B cell (primary cell): ENCODE data around the gene SLC26A3. TPM values are rescaled to one million over a fixed set of nuclear protein-coding genes. Genes with fewer than 3 reads are reported as not detected.

Source experiments
- ATAC-seq: fragments of 200-7000 bp; cut with Tn5 transposase; one replicate; pipeline ENCODE4 v1.10.0; 2021; ENCODE audit warnings: low read depth, mild to moderate bottlenecking, moderate number of reproducible peaks, moderate library complexity
- CTCF ChIA-PET: fragments of 350-600 bp; sonication (Branson Sonifier 250); formaldehyde crosslinking; loops from one replicate; lab custom pipeline; 2021; ENCODE audit warnings: antibody characterized with exemption, inconsistent platforms; lab: Charles Lee
- POLR2A ChIA-PET: fragments of 350-600 bp; sonication (Branson Sonifier 250); formaldehyde crosslinking; loops from one replicate; lab custom pipeline; 2021; ENCODE audit warnings: antibody characterized with exemption; lab: Charles Lee
- DNase-seq: peaks from one replicate; pipeline ENCODE4 v3.0.0; 2013
- H2AFZ ChIP-seq: 2 replicates; pipeline ENCODE4 v1.6.1; 2012; ENCODE audit warnings: mild to moderate bottlenecking, low read depth, low read length; ENCODE audit not compliant: insufficient read depth, poor library complexity, severe bottlenecking
- H3K27ac ChIP-seq, 2 donors: 1 replicate in 1 of 2; 2 replicates in 1 of 2; pipeline ENCODE4 v1.5.1; 2012 to 2013; ENCODE audit warnings: low read length in 2 of 2, mild to moderate bottlenecking in 2 of 2, moderate library complexity in 1 of 2
- H3K27me3 ChIP-seq, 4 experiments: fragments of 200-600 bp in 1 of 4; sonication (generic) in 1 of 4; replicated peaks in 1 of 4; 1 replicate in 2 of 4; 2 replicates in 2 of 4; pipeline versions ENCODE4 v1.6.1 to v1.7.0; 2013 to 2016; ENCODE audit warnings: low read length in 3 of 4, mild to moderate bottlenecking in 2 of 4, mixed read lengths in 1 of 4, moderate library complexity in 1 of 4; ENCODE audit not compliant: insufficient read depth in 4 of 4, control insufficient read depth in 3 of 4; ENCODE audit errors: control extremely low read depth in 1 of 4
- H3K36me3 ChIP-seq, 2 experiments: replicated peaks in 1 of 2; 1 replicate in 1 of 2; 2 replicates in 1 of 2; pipeline versions ENCODE4 v1.6.1 to v1.7.1; 2013; ENCODE audit warnings: low read length in 1 of 2; ENCODE audit not compliant: insufficient read depth in 2 of 2, control insufficient read depth in 1 of 2; ENCODE audit errors: control extremely low read depth in 1 of 2, extremely low read depth in 1 of 2
- H3K4me1 ChIP-seq, 2 donors: fragments of 200-600 bp in 1 of 2; sonication (generic) in 1 of 2; 1 replicate in 1 of 2; 2 replicates in 1 of 2; pipeline versions ENCODE4 v1.5.1 to v1.6.1; 2013 to 2017; ENCODE audit warnings: low read length in 2 of 2; ENCODE audit not compliant: control insufficient read depth in 2 of 2, insufficient read depth in 2 of 2
- H3K4me2 ChIP-seq: replicated peaks from 2 replicates; pipeline ENCODE3; 2012; ENCODE audit warnings: mild to moderate bottlenecking, low read depth, low read length; ENCODE audit not compliant: poor library complexity, severe bottlenecking
- H3K4me3 ChIP-seq, 5 experiments: fragments of 200-600 bp in 1 of 5; sonication (generic) in 1 of 5; 1 replicate in 3 of 5; 2 replicates in 2 of 5; pipeline versions ENCODE4 v1.5.1 to v1.7.0; 2011 to 2016; ENCODE audit warnings: low read length in 4 of 5, mild to moderate bottlenecking in 4 of 5, low read depth in 2 of 5, control low read depth in 1 of 5, moderate library complexity in 1 of 5; ENCODE audit not compliant: insufficient read depth in 1 of 5; ENCODE audit errors: control extremely low read depth in 1 of 5, extremely low read depth in 1 of 5
- H3K79me2 ChIP-seq: fragments of 200-600 bp; sonication (generic); one replicate; pipeline ENCODE4 v1.6.0; 2016; ENCODE audit warnings: low read length; ENCODE audit not compliant: control insufficient read depth, insufficient read depth
- H3K9ac ChIP-seq: fragments of 200-600 bp; sonication (generic); 2 replicates; pipeline ENCODE4 v1.6.1; 2017; ENCODE audit warnings: mild to moderate bottlenecking, low read length, moderate library complexity
- H3K9me3 ChIP-seq, 3 donors: one replicate each; pipeline versions ENCODE4 v1.6.1 to v1.7.1; 2013; ENCODE audit warnings: low read length in 2 of 3; ENCODE audit not compliant: control insufficient read depth in 2 of 3, insufficient read depth in 1 of 3; ENCODE audit errors: control extremely low read depth in 1 of 3
- H4K20me1 ChIP-seq: 2 replicates; pipeline ENCODE4 v1.6.0; 2012; ENCODE audit warnings: mild to moderate bottlenecking, low read length; ENCODE audit not compliant: insufficient read depth, control insufficient read depth, poor library complexity, severe bottlenecking
- H3K27ac Mint-ChIP-seq: one replicate; pipeline ENCODE4 v1.8.0; 2021; ENCODE audit warnings: mixed read lengths
- H3K27me3 Mint-ChIP-seq: one replicate; pipeline ENCODE4 v1.8.0; 2021; ENCODE audit warnings: mixed read lengths
- H3K4me1 Mint-ChIP-seq: one replicate; pipeline ENCODE4 v1.8.0; 2021; ENCODE audit warnings: mixed read lengths
- H3K4me3 Mint-ChIP-seq: one replicate; pipeline ENCODE4 v1.8.0; 2021; ENCODE audit warnings: mixed read lengths
- H3K9me3 Mint-ChIP-seq: one replicate; pipeline ENCODE4 v1.8.0; 2022; ENCODE audit warnings: mixed read lengths; ENCODE audit not compliant: insufficient read depth
- EZH2 ChIP-seq: IDR thresholded peaks from 2 replicates; pipeline ENCODE4 v1.6.1; 2012; ENCODE audit warnings: borderline replicate concordance, low read depth, mild to moderate bottlenecking, moderate library complexity, low read length; ENCODE audit not compliant: insufficient read depth, poor library complexity, severe bottlenecking
- WGBS: methylation state at CpG from one replicate; pipeline ENCODE4 v1.1.5; 2013; ENCODE audit warnings: missing lambda C conversion rate; ENCODE audit not compliant: insufficient coverage; 5-methylcytosine and 5-hydroxymethylcytosine counted together
- intact Hi-C: fragments of 100-400 bp; cut with micrococcal nuclease; formaldehyde crosslinking; loops from one replicate; pipeline ENCODE4 v1.10.0; 2022
- polyA plus RNA-seq: library from polyadenylated mRNA; depleted of rRNA; stranded (reverse); fragments of >200 nt; gene quantifications from 2 replicates; pipeline ENCODE4 v1.2.3, GENCODE V29; 2012
- total RNA-seq, 2 donors: library from RNA; stranded (reverse); fragments of 120-200 nt in 1 of 2; gene quantifications; 1 replicate in 1 of 2; 2 replicates in 1 of 2; pipeline versions ENCODE4 v1.2.3 to v1.2.4, GENCODE V29; 2013 to 2022
- TF ChIP-seq, protein P1 (sequence below): fragments of 200-600 bp; IDR thresholded peaks from one replicate; pipeline ENCODE4 v1.8.0; 2022; ENCODE audit warnings: antibody characterized with exemption, mild to moderate bottlenecking

SLC26A3 gene
- total and polyA plus RNA-seq, 2 donors (not counting 1 experiment from before 2014, with no cell fraction given) = not detected

DNA sequence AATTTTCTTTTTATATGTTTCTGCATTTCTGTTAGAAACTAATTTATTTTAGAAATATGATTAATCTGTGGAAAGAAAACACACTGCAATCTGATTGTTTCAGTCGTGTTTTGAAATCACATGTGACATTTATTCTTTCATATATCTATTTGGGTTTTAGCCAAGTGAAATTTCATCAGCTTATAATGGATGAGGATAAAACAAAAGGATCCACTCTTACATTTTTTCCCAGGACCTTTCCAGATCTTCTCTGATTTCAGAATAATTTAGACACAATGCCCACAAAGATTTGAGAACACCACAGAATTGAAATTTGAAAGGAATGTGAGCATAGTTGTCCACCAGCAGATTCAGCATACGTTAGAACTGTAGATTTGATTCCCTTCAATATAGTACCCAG lies 30.0 kb downstream of the SLC26A3 start:
- Histone ChIP-seq H3K27me3 (no peaks in the 10 kb centered on the region), H3K9me3 (no peaks in the 10 kb centered on the region), H3K4me1 (no peaks in the 10 kb centered on the region), H3K27ac (no peak overlapping the region), H3K4me2 (no peak overlapping the region), H3K79me2 (no peaks in the 10 kb centered on the region), H2AFZ (no peak overlapping the region), H3K36me3 (no peaks in the 10 kb centered on the region), H3K4me3 (no peak overlapping the region), H3K9ac (no peak overlapping the region), H4K20me1 (no peaks in the 10 kb centered on the region)
- WGBS = no CpG with 5 or more reads among the region's 2 CpGs
- DNase-seq (no peak), ATAC-seq (no peak)
- TF ChIP-seq, protein P1, sequence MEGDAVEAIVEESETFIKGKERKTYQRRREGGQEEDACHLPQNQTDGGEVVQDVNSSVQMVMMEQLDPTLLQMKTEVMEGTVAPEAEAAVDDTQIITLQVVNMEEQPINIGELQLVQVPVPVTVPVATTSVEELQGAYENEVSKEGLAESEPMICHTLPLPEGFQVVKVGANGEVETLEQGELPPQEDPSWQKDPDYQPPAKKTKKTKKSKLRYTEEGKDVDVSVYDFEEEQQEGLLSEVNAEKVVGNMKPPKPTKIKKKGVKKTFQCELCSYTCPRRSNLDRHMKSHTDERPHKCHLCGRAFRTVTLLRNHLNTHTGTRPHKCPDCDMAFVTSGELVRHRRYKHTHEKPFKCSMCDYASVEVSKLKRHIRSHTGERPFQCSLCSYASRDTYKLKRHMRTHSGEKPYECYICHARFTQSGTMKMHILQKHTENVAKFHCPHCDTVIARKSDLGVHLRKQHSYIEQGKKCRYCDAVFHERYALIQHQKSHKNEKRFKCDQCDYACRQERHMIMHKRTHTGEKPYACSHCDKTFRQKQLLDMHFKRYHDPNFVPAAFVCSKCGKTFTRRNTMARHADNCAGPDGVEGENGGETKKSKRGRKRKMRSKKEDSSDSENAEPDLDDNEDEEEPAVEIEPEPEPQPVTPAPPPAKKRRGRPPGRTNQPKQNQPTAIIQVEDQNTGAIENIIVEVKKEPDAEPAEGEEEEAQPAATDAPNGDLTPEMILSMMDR = no peak
- TF ChIP-seq EZH2 = no peak
- Mint-ChIP-seq H3K27me3 (no peaks in the 10 kb centered on the region), H3K9me3 (no peaks in the 10 kb centered on the region), H3K27ac (no peak overlapping the region), H3K4me3 (no peak overlapping the region), H3K4me1 (no peaks in the 10 kb centered on the region)
- CTCF ChIA-PET = no interaction called here
- POLR2A ChIA-PET = no interaction called here
- intact Hi-C loops = no loop called here

DNA sequence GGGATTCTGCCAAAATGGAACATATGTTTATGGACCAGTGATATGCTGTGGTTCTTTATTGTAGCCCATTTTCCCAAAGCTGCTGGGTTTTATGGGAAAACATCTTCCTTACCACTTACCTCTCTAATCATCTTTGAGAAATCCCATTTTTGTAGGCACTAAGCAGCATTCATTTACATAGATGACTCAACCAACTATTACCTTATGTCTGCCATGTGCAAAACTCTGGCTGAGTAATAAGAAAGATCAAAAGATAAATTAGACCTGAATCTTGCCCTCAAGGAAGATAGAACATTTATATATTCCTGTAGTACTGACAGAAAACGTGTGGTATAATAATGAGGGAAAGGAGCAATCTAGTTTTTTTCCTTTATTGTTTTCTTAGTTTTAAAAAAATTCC lies 34.8 kb downstream of the SLC26A3 start:
- no peak overlapping the region for H3K27ac Mint-ChIP-seq
- TF ChIP-seq EZH2 = no peak
- TF ChIP-seq, protein P1 = no peak

More for the DNA sequence above, 34.8 kb downstream of the SLC26A3 start:
- H3K9ac ChIP-seq = no peak overlapping the region
- H3K4me3 ChIP-seq = no peak overlapping the region
- H3K9me3 ChIP-seq = no peaks in the 10 kb centered on the region
- ATAC-seq (no peak), DNase-seq (no peak)
- no peaks in the 10 kb centered on the region for H3K36me3 ChIP-seq
- ChIA-PET POLR2A (no interaction called here), CTCF (interaction anchor here (0.5 kb wide), 1 partner anchor 363 kb away, joined by 3 read pairs; no protein-coding TSS in a partner anchor)
- intact Hi-C loops = no loop called here
- no peak overlapping the region for H3K4me3 Mint-ChIP-seq
- H3K79me2 ChIP-seq = no peaks in the 10 kb centered on the region
- H3K27ac ChIP-seq = no peak overlapping the region
- no peaks in the 10 kb centered on the region for H3K27me3 Mint-ChIP-seq
- H4K20me1 ChIP-seq = no peaks in the 10 kb centered on the region
- WGBS = no CpG with 5 or more reads among the region's 1 CpG
- no peak overlapping the region for H3K4me2 ChIP-seq
- H3K4me1 Mint-ChIP-seq = no peaks in the 10 kb centered on the region
- no peak overlapping the region for H2AFZ ChIP-seq
- no peaks in the 10 kb centered on the region for H3K27me3 ChIP-seq
- H3K4me1 ChIP-seq = no peaks in the 10 kb centered on the region
- no peaks in the 10 kb centered on the region for H3K9me3 Mint-ChIP-seq
